ENCODE measurements around the gene CPA5. TPM values are rescaled to one million over a fixed set of nuclear protein-coding genes. Genes with fewer than 3 reads are reported as not detected.

Gene CPA5
- total RNA-seq, 2 donors from 2014 or later = not detected

DNA sequence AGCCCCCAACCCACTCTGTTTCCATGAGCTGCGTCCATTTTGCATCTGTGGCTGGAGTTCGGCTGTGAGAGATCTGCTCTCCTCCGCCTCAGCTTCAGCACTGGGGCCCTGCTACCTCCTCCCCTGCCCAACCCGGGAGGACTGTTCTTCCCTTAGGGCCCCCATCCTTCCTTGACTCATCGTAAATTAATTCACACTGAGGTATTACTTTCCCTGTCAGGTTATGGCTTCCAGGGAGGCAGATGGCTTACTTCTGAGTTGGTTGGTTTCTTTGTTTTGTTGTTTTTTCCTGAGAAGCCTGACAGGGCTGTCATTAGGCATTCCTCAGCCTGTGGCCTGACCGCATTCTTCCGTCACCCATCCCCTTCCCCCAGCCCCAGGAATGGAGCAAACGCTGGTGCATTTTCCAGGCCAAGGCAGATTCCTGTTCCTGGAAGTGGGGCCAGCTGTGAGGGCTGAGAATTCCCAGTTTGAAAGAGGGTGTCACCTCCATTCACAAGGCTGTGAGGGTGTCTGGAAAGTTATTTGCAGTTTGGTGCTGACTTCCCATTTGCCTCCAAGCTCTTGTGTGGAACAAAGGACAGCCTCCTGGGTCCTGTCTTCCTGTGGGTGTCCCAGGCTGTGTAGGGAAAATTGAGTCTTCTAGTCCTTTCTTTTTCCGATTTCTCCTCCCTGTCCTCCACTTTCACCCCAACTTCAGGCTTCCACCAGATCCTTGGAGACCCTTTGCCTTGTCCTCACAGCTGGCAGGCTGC, 11.7 kb downstream of the CPA5 start:
- WGBS, 2 experiments (ENCODE audit: insufficient coverage in 1 of 2, insufficient read length in 1 of 2) = 58 to 62% methylated on average over 5 to 9 of the region's 9 CpGs

GRCh38 chr7:130356876-130357611, 12.4 kb downstream of the CPA5 start:
- H3K9me3 ChIP-seq (ENCODE audit: control insufficient read depth, low read length) = no peaks in the 10 kb centered on the region
- no peaks in the 10 kb centered on the region for H3K27me3 ChIP-seq (ENCODE audit: control insufficient read depth, insufficient read depth, low read length, poor library complexity, severe bottlenecking)
- Mint-ChIP-seq H3K4me1 (peaks cover 14% of the 10 kb centered on the region), H3K27ac (peak overlapping the region; percentile 67), H3K27me3 (ENCODE audit: insufficient read depth) (peaks cover 4% of the 10 kb centered on the region), H3K4me3 (no peak overlapping the region), H3K36me3 (ENCODE audit: low read depth) (no peaks in the 10 kb centered on the region), H3K9me3 (peaks cover 8% of the 10 kb centered on the region)
- no peak overlapping the region for H3K4me3 ChIP-seq (ENCODE audit: low read length)
- 91 to 93% methylated on average over 6 to 15 of the region's 16 CpGs for WGBS, 2 experiments (ENCODE audit: insufficient coverage in 1 of 2, insufficient read length in 1 of 2)
- TF ChIP-seq, protein P1, sequence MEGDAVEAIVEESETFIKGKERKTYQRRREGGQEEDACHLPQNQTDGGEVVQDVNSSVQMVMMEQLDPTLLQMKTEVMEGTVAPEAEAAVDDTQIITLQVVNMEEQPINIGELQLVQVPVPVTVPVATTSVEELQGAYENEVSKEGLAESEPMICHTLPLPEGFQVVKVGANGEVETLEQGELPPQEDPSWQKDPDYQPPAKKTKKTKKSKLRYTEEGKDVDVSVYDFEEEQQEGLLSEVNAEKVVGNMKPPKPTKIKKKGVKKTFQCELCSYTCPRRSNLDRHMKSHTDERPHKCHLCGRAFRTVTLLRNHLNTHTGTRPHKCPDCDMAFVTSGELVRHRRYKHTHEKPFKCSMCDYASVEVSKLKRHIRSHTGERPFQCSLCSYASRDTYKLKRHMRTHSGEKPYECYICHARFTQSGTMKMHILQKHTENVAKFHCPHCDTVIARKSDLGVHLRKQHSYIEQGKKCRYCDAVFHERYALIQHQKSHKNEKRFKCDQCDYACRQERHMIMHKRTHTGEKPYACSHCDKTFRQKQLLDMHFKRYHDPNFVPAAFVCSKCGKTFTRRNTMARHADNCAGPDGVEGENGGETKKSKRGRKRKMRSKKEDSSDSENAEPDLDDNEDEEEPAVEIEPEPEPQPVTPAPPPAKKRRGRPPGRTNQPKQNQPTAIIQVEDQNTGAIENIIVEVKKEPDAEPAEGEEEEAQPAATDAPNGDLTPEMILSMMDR (conservative IDR thresholded peaks at IDR 0.05) = no peak
- peak; percentile 46 for DNase-seq
- peak overlapping the region; percentile 90 for H3K27ac ChIP-seq (ENCODE audit: low read depth, low read length)
- H3K4me1 ChIP-seq (ENCODE audit: control insufficient read depth, insufficient read depth, low read length) = no peaks in the 10 kb centered on the region
- no peak overlapping the region for H3K9ac ChIP-seq (ENCODE audit: extremely low read depth, low read length, poor library complexity, severe bottlenecking)
- H3K36me3 ChIP-seq (ENCODE audit: control insufficient read depth, insufficient read depth, low read length) = no peaks in the 10 kb centered on the region

More for the DNA sequence above, 11.7 kb downstream of the CPA5 start:
- Histone ChIP-seq H3K4me1 (ENCODE audit: control insufficient read depth, insufficient read depth, low read length) (no peaks in the 10 kb centered on the region), H3K27me3 (ENCODE audit: control insufficient read depth, insufficient read depth, low read length, poor library complexity, severe bottlenecking) (peaks cover 6% of the 10 kb centered on the region), H3K27ac (ENCODE audit: low read depth, low read length) (peak overlapping the region; percentile 90), H3K9ac (ENCODE audit: extremely low read depth, low read length, poor library complexity, severe bottlenecking) (no peak overlapping the region), H3K4me3 (ENCODE audit: low read length) (no peak overlapping the region), H3K9me3 (ENCODE audit: control insufficient read depth, low read length) (no peaks in the 10 kb centered on the region), H3K36me3 (ENCODE audit: control insufficient read depth, insufficient read depth, low read length) (no peaks in the 10 kb centered on the region)
- no peaks in the 10 kb centered on the region for H3K36me3 Mint-ChIP-seq (ENCODE audit: low read depth)
- H3K27me3 Mint-ChIP-seq (ENCODE audit: insufficient read depth) = peaks cover 6% of the 10 kb centered on the region
- H3K4me3 Mint-ChIP-seq = no peak overlapping the region
- peak overlapping the region; percentile 67 for H3K27ac Mint-ChIP-seq
- H3K4me1 Mint-ChIP-seq = peaks cover 21% of the 10 kb centered on the region
- TF ChIP-seq, protein P1 (conservative IDR thresholded peaks at IDR 0.05) = no peak
- H3K9me3 Mint-ChIP-seq = peaks cover 8% of the 10 kb centered on the region
- peak; percentile 94 for DNase-seq

- H3K9me3 ChIP-seq (ENCODE audit: control insufficient read depth, low read length) = no peaks in the 10 kb centered on the region
- no peak overlapping the region for H3K9ac ChIP-seq (ENCODE audit: extremely low read depth, low read length, poor library complexity, severe bottlenecking)
- Mint-ChIP-seq H3K9me3 (peaks cover 8% of the 10 kb centered on the region), H3K36me3 (ENCODE audit: low read depth) (no peaks in the 10 kb centered on the region), H3K27ac (no peak overlapping the region), H3K4me1 (peaks cover 9% of the 10 kb centered on the region), H3K4me3 (no peak overlapping the region), H3K27me3 (ENCODE audit: insufficient read depth) (peaks cover 4% of the 10 kb centered on the region)
- WGBS, 2 experiments (ENCODE audit: insufficient coverage in 1 of 2, insufficient read length in 1 of 2) = 93 to 95% methylated on average over 4 of the region's 4 CpGs
- TF ChIP-seq, protein P1 (conservative IDR thresholded peaks at IDR 0.05) = no peak
- no peaks in the 10 kb centered on the region for H3K36me3 ChIP-seq (ENCODE audit: control insufficient read depth, insufficient read depth, low read length)
- no peak overlapping the region for H3K4me3 ChIP-seq (ENCODE audit: low read length)
- H3K27ac ChIP-seq (ENCODE audit: low read depth, low read length) = no peak overlapping the region
- peak; percentile 21 for DNase-seq
- no peaks in the 10 kb centered on the region for H3K4me1 ChIP-seq (ENCODE audit: control insufficient read depth, insufficient read depth, low read length)
- H3K27me3 ChIP-seq (ENCODE audit: control insufficient read depth, insufficient read depth, low read length, poor library complexity, severe bottlenecking) = no peaks in the 10 kb centered on the region
Observed at GRCh38 chr7:130358471-130358870, 13.9 kb downstream of the CPA5 start.

All from endodermal cell (in vitro differentiated cells).